Testis (tissue), 3 donors: ENCODE measurements around the gene ACTR1A. TPM values are rescaled to one million over a fixed set of nuclear protein-coding genes. Genes with fewer than 3 reads are reported as not detected.
A peak's percentile ranks its signal among the peaks of the same experiment; 100 is the strongest.
"Not testable (repeated sequence)": the region's sequence is repeated elsewhere in the genome, so short reads cannot be mapped to it uniquely, and the experiment has no call there.

ENCODE experiments used
- DNase-seq: peaks from one replicate; pipeline ENCODE4 v3.0.0-alpha.2; 2019
- H3K27ac ChIP-seq, 2 donors: fragments of 200-600 bp; sonication (generic); one replicate each; pipeline ENCODE4 v1.5.1; 2019
- H3K27me3 ChIP-seq: fragments of 200-600 bp; sonication (generic); one replicate; pipeline ENCODE4 v1.5.1; 2019
- H3K36me3 ChIP-seq: fragments of 200-600 bp; sonication (generic); one replicate; pipeline ENCODE4 v1.5.1; 2017; ENCODE audit warnings: low read depth; ENCODE audit errors: missing control alignments
- H3K4me1 ChIP-seq: fragments of 200-600 bp; sonication (generic); one replicate; pipeline ENCODE4 v1.5.1; 2019
- H3K4me3 ChIP-seq, 2 donors: fragments of 200-600 bp; sonication (generic); one replicate each; pipeline ENCODE4 v1.5.1; 2017 to 2019
- H3K9me3 ChIP-seq: fragments of 200-600 bp; sonication (generic); one replicate; pipeline ENCODE4 v1.5.1; 2017
- POLR2A ChIP-seq: fragments of 450-650 bp; IDR thresholded peaks from one replicate; pipeline ENCODE4 v1.6.1; 2017; ENCODE audit warnings: antibody characterized with exemption, mild to moderate bottlenecking, moderate library complexity
- WGBS, 2 donors: methylation state at CpG; one replicate each; pipeline ENCODE4 v1.1.5; 2018; 5-methylcytosine and 5-hydroxymethylcytosine counted together
- intact Hi-C: fragments of 100-400 bp; cut with DNase I; formaldehyde crosslinking; loops from one replicate; pipeline ENCODE4 v1.15.1; 2023; ENCODE audit warnings: low total_unique reads
- polyA plus RNA-seq: library from polyadenylated mRNA; stranded (reverse); fragments of 350-450 nt; fragmentation: Illumina TruSeq; extraction: RNeasy Lipid Tissue Mini Kit (QIAGEN cat#74804); gene quantifications from one replicate; pipeline ENCODE4 v1.2.3, GENCODE V29; 2014; ENCODE audit warnings: low read depth, low replicate concordance; ENCODE audit not compliant: insufficient read depth
- total RNA-seq, 2 donors: library from RNA; depleted of rRNA; stranded (reverse); fragments of >200 nt; gene quantifications; one replicate each; pipeline ENCODE4 v1.2.3, GENCODE V29; 2016
- TF ChIP-seq, protein P1 (sequence below), 3 experiments: fragments of 450-650 bp in 2 of 3; fragments of 200-600 bp in 1 of 3; sonication (generic) in 1 of 3; IDR thresholded peaks; one replicate each; pipeline ENCODE4 v1.5.1; 2016 to 2019; ENCODE audit warnings: antibody characterized with exemption in 3 of 3, mild to moderate bottlenecking in 2 of 3, moderate library complexity in 1 of 3

The ACTR1A gene
- total and polyA plus RNA-seq, 3 donors from 2014 or later: 97.6 to 126 (median 97.7) TPM

- intact Hi-C loops: loop anchor here (5.0 to 10.0 kb wide), 2 partner anchors 78 to 140 kb away; partner anchors contain the start of gene TRIM8
- DNase-seq: peak; percentile 52
- Histone ChIP-seq H3K27me3 (no peaks in the 10 kb centered on the region), H3K4me3 (peak overlapping the region; percentile 95 to 98), H3K36me3 (no peaks in the 10 kb centered on the region), H3K27ac (peak overlapping the region; percentile 80 to 87), H3K4me1 (peaks cover 18% of the 10 kb centered on the region), H3K9me3 (no peaks in the 10 kb centered on the region)
- TF ChIP-seq, protein P1, sequence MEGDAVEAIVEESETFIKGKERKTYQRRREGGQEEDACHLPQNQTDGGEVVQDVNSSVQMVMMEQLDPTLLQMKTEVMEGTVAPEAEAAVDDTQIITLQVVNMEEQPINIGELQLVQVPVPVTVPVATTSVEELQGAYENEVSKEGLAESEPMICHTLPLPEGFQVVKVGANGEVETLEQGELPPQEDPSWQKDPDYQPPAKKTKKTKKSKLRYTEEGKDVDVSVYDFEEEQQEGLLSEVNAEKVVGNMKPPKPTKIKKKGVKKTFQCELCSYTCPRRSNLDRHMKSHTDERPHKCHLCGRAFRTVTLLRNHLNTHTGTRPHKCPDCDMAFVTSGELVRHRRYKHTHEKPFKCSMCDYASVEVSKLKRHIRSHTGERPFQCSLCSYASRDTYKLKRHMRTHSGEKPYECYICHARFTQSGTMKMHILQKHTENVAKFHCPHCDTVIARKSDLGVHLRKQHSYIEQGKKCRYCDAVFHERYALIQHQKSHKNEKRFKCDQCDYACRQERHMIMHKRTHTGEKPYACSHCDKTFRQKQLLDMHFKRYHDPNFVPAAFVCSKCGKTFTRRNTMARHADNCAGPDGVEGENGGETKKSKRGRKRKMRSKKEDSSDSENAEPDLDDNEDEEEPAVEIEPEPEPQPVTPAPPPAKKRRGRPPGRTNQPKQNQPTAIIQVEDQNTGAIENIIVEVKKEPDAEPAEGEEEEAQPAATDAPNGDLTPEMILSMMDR (IDR thresholded peaks at IDR 0.05): no peak
- no peak for TF ChIP-seq POLR2A
- 0 to 1% methylated on average over 36 to 46 of the region's 47 CpGs for WGBS, 2 donors
These were observed 1.9 kb upstream of the ACTR1A start for GRCh38 chr10:102504179-102504975.

DNA sequence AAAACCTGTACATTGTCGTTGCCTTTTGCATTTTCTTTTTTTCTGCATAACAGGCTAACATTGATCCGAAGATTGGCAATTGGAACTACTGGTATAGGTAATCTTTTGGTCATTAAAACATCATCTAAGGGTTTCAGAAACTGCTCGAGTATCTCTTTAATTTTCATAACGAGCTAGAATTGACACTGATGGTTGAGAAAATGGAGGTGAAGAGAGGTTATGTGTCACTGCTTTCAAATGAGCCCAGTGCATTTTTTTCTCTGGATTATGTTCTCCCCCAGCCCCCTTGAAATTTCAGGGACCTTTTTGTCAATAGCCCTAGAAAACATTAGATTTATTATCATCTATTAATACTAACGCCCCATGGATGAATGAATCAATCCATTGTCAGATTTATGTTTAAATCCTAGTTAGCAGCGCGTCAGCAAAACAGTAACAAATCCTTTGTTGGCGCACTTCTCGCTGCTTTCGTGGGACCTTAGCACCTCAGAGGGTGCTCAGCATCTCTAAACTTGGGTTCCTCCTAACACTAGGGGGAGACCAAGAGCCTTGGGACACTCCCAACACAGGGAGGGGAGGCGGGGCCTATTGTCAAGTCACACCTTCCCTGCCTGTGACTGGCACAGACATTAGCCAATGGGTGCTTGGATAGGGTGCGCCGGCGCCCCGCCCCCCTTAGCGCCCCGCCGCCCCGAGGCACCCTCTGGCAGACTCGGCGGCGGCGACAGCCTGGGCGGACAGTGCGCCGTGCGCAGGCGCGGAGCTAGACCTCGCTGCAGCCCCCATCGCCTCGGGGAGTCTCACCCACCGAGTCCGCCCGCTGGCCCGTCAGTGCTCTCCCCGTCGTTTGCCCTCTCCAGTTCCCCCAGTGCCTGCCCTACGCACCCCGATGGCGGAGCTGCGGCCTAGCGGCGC is 1.0 kb upstream of the ACTR1A start, which contains the start of gene SUFU:
TSS of gene SUFU (plus strand) at position 709 of the 915 bp plus-strand sequence. CDS start at position 890, 181 bp downstream.
- no peaks in the 10 kb centered on the region for H3K9me3 ChIP-seq
- intact Hi-C loops: loop anchor here (5.0 to 10.0 kb wide), 2 partner anchors 79 to 141 kb away; partner anchors contain the start of gene TRIM8

GRCh38 chr10:102502029-102502336 is 529 bp downstream of the ACTR1A start:
- Histone ChIP-seq H3K4me3 (peak overlapping the region; percentile 95 to 98), H3K36me3 (no peaks in the 10 kb centered on the region), H3K9me3 (no peaks in the 10 kb centered on the region), H3K27ac (peak overlapping the region; percentile 94 to 96), H3K27me3 (no peaks in the 10 kb centered on the region), H3K4me1 (peaks cover 18% of the 10 kb centered on the region)
- peak; percentile 100 for DNase-seq
- 0% methylated on average over 1 to 19 of the region's 19 CpGs for WGBS, 2 donors
- intact Hi-C loops: loop anchor here (5.0 to 10.0 kb wide), 2 partner anchors 80 to 143 kb away; partner anchors contain the start of gene TRIM8
- TF ChIP-seq POLR2A: no peak

More for the DNA sequence above, 1.0 kb upstream of the ACTR1A start, which contains the start of gene SUFU:
- Histone ChIP-seq H3K4me3 (peak within 1 kb of the TSS; percentile 95 to 98), H3K27ac (peak within 1 kb of the TSS; percentile 80 to 96), H3K36me3 (no peaks in the 10 kb centered on the region), H3K4me1 (peaks cover 18% of the 10 kb centered on the region), H3K27me3 (no peaks in the 10 kb centered on the region)
- WGBS, 2 donors: 1 to 2% methylated on average over 17 to 20 of the region's 44 CpGs
- TF ChIP-seq POLR2A: peak; percentile 51
- TF ChIP-seq, protein P1 (IDR thresholded peaks at IDR 0.05): peak; percentile 87 to 96 (median 89)
- DNase-seq: peak; percentile 100

DNA sequence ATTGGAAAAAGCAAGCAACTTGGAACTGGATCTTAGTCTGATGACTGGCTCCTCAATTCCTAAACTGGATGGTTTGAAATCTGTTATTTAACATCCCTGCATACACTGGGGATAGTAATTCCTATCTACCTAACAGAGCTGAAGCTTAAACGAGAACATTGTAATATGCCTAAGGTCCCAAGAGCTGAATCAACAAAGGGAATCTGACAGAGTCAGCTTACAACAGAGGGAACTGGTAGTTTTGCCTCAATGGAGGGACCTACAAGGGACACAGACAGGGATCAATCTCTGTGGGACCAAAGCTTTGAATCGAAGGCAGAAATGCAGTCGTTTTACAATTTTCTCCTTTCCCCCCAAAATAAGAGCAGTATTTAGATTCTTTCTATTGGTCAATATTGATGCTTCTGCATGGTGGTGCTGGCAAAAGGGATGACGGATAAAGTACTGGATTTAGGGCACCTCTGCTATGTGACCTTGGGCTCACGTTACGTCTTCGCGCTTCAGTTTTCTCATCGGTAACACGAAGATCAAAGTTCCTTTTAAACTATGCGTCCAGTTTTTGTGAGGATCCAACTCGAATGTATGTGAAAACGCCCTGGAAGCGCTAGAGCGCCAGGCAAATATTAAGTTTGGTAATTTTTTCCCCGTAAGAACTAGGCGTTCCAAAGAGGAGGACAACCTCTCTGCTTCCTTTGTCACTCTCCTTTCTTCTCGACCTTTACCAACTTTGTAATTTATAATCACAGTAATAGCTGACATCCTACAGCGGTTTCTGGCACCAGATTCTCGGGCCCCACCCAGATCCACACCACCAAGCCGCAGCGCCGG is 1.1 kb downstream of the ACTR1A start:
- H3K27ac ChIP-seq: peak overlapping the region; percentile 53 to 76
- H3K36me3 ChIP-seq: no peaks in the 10 kb centered on the region
- WGBS, 2 donors: 1 to 2% methylated on average over 23 of the region's 23 CpGs
- H3K9me3 ChIP-seq: no peaks in the 10 kb centered on the region
- TF ChIP-seq, protein P1 (IDR thresholded peaks at IDR 0.05): no peak
- TF ChIP-seq POLR2A: no peak
- intact Hi-C loops: loop anchor here (5.0 to 10.0 kb wide), 2 partner anchors 81 to 143 kb away; partner anchors contain the start of gene TRIM8
- H3K27me3 ChIP-seq: no peaks in the 10 kb centered on the region
- DNase-seq: no peak
- peaks cover 14% of the 10 kb centered on the region for H3K4me1 ChIP-seq
- H3K4me3 ChIP-seq: peak overlapping the region; percentile 95 to 98

DNA sequence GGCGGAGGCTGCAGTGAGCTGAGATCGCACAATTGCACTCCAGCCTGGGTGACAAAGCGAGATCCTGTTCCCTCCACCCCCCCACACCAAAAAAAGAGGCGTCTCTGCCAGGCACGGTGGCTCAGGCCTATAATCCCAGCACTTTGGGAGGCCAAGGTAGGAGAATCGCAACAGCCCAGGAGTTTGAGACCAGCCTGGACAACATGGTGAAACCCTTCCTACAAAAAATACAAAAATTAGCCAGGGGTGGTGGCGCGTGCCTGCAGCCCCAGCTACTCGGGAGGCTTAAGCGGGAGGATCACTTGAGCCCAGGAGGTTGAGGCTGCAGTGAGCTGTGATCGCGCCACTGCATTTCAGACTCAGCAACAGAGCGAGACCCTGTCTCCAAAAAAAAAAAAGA is 1.8 kb downstream of the ACTR1A start:
- 69 to 72% methylated on average over 12 to 13 of the region's 13 CpGs for whole genome bisulfite sequencing, 2 donors
- H3K27ac ChIP-seq: peak overlapping the region in 1 of 2 donors; percentile 76
- H3K27me3 ChIP-seq, H3K9me3 ChIP-seq, DNase-seq, H3K36me3 ChIP-seq: not testable (repeated sequence)
- peak overlapping the region in 1 of 2 donors; percentile 95 for H3K4me3 ChIP-seq
- intact Hi-C loops: loop anchor here (5.0 to 10.0 kb wide), 2 partner anchors 82 to 144 kb away; partner anchors contain the start of gene TRIM8
- peaks cover 13% of the 10 kb centered on the region for H3K4me1 ChIP-seq
